CD4-positive, alpha-beta T cell treated with Interleukin-4 for 1 hour (primary cell): ENCODE results near the gene DDTL.

ENCODE experiments used
- DNase-seq, 2 donors: peaks; one replicate each; pipeline ENCODE4 v3.0.0-alpha.2; 2020 to 2022

DDTL gene

DNA sequence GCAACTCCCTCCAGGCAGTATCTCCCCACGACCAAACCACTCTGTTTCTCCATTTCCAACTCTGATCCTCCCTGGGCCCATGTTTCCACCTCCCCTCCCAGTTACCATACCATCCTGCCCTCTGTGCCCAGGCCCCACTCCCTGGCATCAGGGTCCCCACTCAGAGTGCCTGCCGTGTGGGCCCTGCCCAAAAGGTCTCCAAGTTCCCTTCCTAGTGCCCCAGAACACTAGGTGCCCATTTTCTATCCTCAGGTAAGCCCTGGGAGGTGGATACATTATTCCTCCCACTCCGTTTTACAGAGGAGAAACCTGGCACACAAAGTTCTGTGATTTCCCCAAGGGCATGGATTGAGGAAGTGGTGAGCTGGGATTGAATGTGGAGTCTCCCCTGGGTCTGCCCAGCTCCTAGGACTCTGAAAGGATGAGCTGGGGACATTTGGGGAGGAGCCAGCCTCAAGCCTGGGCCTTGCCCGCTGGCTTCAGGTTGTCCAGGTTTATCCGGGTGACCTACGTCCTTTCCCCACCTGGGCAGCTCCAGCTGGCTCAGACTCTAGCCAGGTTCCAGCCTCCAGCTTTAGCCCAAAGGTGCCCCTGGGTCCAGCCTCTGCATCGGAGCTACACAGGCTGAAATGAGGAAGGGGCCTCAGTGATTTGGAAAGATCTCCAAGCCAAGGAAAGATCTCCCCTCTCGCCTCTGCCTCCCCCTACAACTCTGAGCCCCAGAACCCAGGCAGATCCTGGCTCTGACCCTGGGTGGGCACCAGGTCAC lies 40.7 kb downstream of the DDTL start:
- DNase-seq: no peak

DNA sequence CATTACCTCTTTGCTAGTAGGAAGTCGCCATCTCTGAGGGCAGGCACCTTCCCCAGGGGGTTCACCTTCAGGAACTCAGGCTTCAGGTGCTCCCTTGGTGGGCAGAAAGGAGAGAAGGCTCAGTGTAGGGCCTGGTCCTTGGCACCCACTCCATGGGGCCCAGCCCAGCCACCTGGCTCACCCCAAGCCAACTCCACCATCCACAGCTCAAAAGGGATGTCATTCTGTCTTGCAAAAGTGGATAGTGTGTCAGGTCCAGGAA lies 41.3 kb downstream of the DDTL start:
- no peak for DNase-seq

DNA sequence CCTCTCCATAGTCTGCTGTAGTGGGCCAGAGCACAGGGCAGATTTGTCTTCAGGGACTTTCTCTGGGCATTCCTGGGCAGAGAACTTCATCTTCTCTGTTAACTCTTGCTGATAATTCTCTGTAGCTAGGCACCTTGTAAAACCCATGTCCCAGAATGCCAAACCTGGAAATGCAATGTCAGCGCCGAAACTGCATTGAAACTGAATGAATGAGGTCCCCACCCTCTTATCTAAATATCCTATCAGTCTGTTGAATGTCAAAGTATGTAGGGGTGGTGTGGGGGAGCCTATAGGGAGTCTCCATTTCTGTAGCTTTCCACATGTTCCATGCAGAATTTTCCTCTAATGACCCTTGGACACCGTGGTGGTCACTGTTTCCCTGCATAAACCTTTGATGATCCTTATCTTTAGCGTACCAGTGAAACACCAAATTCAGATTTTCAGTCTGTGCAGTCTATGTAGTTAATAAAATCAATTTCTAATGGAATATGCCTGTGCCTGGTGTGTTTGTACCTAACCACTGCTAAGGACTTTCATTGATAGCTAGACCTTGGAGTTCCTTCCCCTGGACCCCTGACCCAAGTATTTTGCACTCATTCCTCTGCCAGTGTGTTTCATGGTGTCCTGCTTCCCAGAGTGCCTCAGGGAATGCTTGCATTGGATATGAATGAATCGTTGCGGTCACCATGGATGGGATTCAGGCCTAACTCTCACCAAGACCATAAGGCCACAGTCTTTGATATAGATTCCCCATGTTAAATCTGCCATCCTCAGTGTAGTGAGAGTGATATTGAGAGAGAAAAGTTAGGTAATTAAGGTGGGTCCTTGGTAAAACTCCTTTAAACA lies 41.9 kb downstream of the DDTL start:
- DNase-seq: no peak

DNA sequence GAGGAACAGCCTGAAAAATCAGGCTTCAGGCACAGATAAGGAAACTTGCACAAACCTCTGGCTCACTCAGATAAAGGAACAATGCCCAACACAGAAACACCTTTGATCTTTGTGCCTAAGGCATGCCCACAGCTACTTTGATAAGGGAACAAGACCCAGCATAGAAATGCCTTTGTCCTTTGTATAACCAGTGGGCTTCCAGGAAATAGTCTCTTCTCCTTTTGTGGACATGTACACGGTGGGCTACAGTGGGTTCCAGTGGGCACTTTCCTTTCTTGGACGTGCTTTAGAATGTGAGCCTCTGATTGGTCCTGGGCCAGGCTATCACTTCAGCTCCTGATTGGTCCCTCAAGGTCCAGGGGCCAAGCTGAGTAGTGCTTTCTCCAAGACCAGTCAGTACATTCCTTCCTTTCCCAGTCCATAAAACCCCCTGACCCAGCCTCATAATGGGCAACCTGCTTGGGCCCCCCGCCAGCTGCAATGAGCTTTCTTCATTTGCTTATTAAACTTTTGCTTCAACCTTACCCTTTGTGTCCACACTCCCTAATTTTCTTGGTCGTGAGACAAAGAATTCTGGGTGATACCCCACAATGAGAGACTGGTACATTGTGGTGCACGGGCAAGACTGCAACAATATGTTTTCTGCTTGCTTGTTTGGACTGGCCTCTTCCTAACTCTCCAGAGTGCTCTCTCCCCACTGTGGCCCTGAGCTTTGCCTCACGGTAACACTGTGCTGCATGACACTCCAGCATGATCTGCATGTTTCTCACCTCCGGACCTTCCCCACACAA lies 42.7 kb downstream of the DDTL start:
- no peak for DNase-seq

DNA sequence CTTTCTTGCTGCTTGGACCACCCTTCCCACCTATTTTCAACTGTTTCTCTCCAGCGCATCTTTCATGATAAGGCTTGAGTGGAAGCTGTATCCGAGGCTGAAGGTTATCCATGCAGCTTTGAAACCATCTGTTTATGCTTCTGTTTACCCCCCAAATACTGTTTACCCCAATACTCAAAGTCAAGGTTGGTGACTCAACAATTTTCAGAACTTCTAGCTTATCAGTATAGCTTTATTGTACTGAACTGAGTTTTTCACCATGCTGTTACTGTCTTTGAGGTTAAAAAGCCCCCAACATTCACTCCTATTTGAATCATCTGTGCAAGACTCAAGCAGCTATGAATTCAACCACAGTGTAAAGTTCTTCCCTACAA lies 43.3 kb downstream of the DDTL start:
- DNase-seq: no peak

DNA sequence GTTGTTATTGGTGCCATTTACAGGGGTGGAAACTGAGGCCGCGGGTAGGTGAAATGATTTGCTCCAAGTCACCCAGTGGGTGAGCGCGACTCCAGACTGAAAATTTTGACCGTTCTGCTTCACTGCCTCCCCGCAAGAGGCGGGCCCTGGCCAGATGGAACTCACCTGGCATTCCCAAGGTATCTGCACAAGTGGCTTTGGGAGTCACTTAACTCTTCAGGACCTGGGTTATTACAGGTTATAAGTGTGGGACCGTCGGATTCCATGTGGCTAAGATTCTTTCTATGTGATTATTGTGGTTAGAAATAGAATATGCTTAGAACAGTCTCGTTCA lies 45.0 kb downstream of the DDTL start:
- DNase-seq: no peak

DNA sequence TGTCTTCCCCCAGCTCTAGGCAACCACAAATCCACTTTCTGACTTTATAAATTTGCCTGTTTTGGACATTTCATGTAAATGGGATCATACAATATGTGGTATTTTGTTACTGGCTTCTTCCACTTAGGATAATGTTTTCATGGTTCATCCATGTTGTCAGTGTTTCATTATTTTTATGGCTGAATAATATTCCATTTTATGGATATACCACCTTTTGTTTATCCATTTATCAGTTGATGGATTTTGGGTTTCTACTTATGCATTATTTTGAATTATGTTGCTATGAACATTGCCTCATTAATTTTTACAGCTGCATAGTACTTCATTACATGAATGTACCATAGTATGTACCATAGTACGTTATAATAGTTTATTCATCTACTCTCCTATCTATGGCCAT lies 49.5 kb downstream of the DDTL start:
- no peak for DNase-seq

DNA sequence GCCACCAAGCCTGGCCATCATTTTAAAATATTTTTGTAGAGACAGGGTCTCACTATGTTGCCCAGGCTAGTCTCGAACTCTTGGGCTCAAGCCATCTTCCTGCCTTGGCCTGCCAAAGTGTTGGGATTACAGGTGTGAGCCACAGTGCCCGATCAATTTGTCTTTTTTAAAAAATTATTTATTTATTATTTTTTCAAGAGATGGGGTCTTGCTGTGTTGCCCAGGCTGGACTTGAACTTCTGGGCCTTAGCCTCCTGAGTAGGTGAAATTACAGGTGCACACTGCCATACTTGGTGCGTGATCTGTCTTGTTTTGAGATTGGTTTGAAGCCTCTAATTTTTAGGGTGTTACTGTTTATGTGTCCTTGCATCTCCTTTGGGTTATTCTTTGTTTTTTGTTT lies 54.6 kb downstream of the DDTL start:
- DNase-seq: no peak
